Neural cell (in vitro differentiated cells): Measurements from ENCODE around the gene ZCCHC14.

Experiments
- CTCF ChIP-seq: fragments of 450-650 bp; IDR thresholded peaks from 2 replicates; pipeline ENCODE4 v1.5.1; 2014; ENCODE audit warnings: antibody characterized with exemption, mild to moderate bottlenecking, moderate library complexity; ENCODE audit not compliant: poor library complexity, severe bottlenecking
- EZH2 ChIP-seq: fragments of 200-600, 300-800 bp; shearing (Covaris generic), sonication (generic); IDR thresholded peaks from 2 replicates; pipeline ENCODE4 v1.6.1; 2014; ENCODE audit warnings: antibody characterized with exemption, low read length, borderline replicate concordance, mild to moderate bottlenecking; ENCODE audit not compliant: insufficient read depth, poor library complexity, severe bottlenecking
- TAF1 ChIP-seq: IDR thresholded peaks from 2 replicates; pipeline ENCODE4 v1.6.1; 2012; ENCODE audit warnings: low read depth

DNA sequence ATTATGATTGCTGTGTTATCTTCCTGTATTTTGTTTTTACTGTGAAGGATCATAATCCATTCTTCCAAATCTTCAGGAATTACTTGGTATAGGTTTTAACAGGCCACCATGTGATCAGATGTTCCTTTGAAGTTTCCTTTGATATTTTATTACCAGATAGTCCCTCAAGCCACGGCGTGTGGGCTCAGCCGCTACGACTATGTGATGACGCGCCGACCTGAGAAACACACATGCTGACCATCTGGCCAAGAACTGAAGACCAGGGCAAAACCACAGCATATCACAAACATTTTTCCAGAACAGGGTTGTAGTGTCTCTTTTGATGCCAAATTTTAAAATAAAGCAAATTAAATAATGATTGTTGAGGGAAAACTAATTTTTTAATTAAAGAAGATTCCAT, 47.3 kb downstream of the ZCCHC14 start:
- TF ChIP-seq TAF1 = no peak
- no peak for TF ChIP-seq CTCF
- no peak for TF ChIP-seq EZH2
